Stimulated activated CD4-positive, alpha-beta T cell treated with anti-CD3 and anti-CD28 coated beads, Interleukin-4, amount 100 ng/mL, for 48 hours (primary cell): Measurements from ENCODE around the gene NME8.

ENCODE experiments used
- DNase-seq, 2 donors: peaks; one replicate each; pipeline ENCODE4 v3.0.0-alpha.2; 2020; ENCODE audit warnings: low read depth in 2 of 2

The NME8 gene

GRCh38 chr7:37933018-37933566 lies 84.7 kb downstream of the NME8 start:
- no peak for DNase-seq

GRCh38 chr7:37942934-37943610 lies 94.7 kb downstream of the NME8 start:
- no peak for DNase-seq

- DNase-seq: no peak
Observed at GRCh38 chr7:37943905-37944736, 95.7 kb downstream of the NME8 start.

- no peak for DNase-seq
Observed at GRCh38 chr7:37944737-37945054, 96.3 kb downstream of the NME8 start.

- DNase-seq: no peak
Observed at GRCh38 chr7:37945336-37945735, 96.9 kb downstream of the NME8 start.

- no peak for DNase-seq
Observed at GRCh38 chr7:37947138-37947940, 98.9 kb downstream of the NME8 start.

GRCh38 chr7:37947941-37948210 lies 99.5 kb downstream of the NME8 start:
- DNase-seq: no peak
